ENCODE data around the gene CDYL.

The CDYL gene

GRCh38 chr6:4852938-4853337 is 76.7 kb downstream of the CDYL start:
- Histone ChIP-seq H3K27me3 (ENCODE audit: low read depth, low read length) (no peaks in the 10 kb centered on the region), H3K9ac (ENCODE audit: low read length) (no peak overlapping the region), H3K27ac (ENCODE audit: low read length) (no peak overlapping the region), H3K79me2 (ENCODE audit: low read length) (peaks cover 82% of the 10 kb centered on the region), H3K4me1 (ENCODE audit: low read length) (peaks cover 18% of the 10 kb centered on the region), H4K20me1 (ENCODE audit: insufficient read depth, low read length) (peaks cover 52% of the 10 kb centered on the region), H3K4me2 (ENCODE audit: low read length) (no peak overlapping the region), H3K9me3 (ENCODE audit: insufficient read depth, low read length) (no peaks in the 10 kb centered on the region), H2AFZ (ENCODE audit: low read depth, low read length) (no peak overlapping the region), H3K36me3 (replicated peaks; ENCODE audit: low read depth, low read length) (no peaks in the 10 kb centered on the region), H3K4me3 (ENCODE audit: low read length) (no peak overlapping the region)
- no peak for TF ChIP-seq CTCF (IDR thresholded peaks at IDR 0.05; ENCODE audit: low read depth, low read length)
- no peak for TF ChIP-seq EZH2phosphoT487 (IDR thresholded peaks at IDR 0.05; ENCODE audit: low read depth)

GRCh38 chr6:4853349-4853748 is 77.1 kb downstream of the CDYL start:
- Histone ChIP-seq H3K79me2 (ENCODE audit: low read length) (peaks cover 81% of the 10 kb centered on the region), H3K9ac (ENCODE audit: low read length) (no peak overlapping the region), H3K4me1 (ENCODE audit: low read length) (peaks cover 18% of the 10 kb centered on the region), H3K27ac (ENCODE audit: low read length) (no peak overlapping the region), H3K4me3 (ENCODE audit: low read length) (no peak overlapping the region), H3K9me3 (ENCODE audit: insufficient read depth, low read length) (no peaks in the 10 kb centered on the region), H3K27me3 (ENCODE audit: low read depth, low read length) (no peaks in the 10 kb centered on the region), H3K4me2 (ENCODE audit: low read length) (no peak overlapping the region), H4K20me1 (ENCODE audit: insufficient read depth, low read length) (peaks cover 52% of the 10 kb centered on the region), H2AFZ (ENCODE audit: low read depth, low read length) (no peak overlapping the region), H3K36me3 (replicated peaks; ENCODE audit: low read depth, low read length) (no peaks in the 10 kb centered on the region)
- TF ChIP-seq EZH2phosphoT487 (IDR thresholded peaks at IDR 0.05; ENCODE audit: low read depth) (no peak), CTCF (IDR thresholded peaks at IDR 0.05; ENCODE audit: low read depth, low read length) (no peak)

GRCh38 chr6:4853782-4854511 is 77.7 kb downstream of the CDYL start:
- H3K4me2 ChIP-seq (ENCODE audit: low read length): no peak overlapping the region
- peaks cover 82% of the 10 kb centered on the region for H3K79me2 ChIP-seq (ENCODE audit: low read length)
- peaks cover 20% of the 10 kb centered on the region for H3K4me1 ChIP-seq (ENCODE audit: low read length)
- H3K36me3 ChIP-seq (replicated peaks; ENCODE audit: low read depth, low read length): no peaks in the 10 kb centered on the region
- H3K27me3 ChIP-seq (ENCODE audit: low read depth, low read length): no peaks in the 10 kb centered on the region
- H3K9me3 ChIP-seq (ENCODE audit: insufficient read depth, low read length): no peaks in the 10 kb centered on the region
- H3K27ac ChIP-seq (ENCODE audit: low read length): no peak overlapping the region
- no peak overlapping the region for H3K4me3 ChIP-seq (ENCODE audit: low read length)
- no peak overlapping the region for H2AFZ ChIP-seq (ENCODE audit: low read depth, low read length)
- peaks cover 52% of the 10 kb centered on the region for H4K20me1 ChIP-seq (ENCODE audit: insufficient read depth, low read length)
- TF ChIP-seq CTCF (IDR thresholded peaks at IDR 0.05; ENCODE audit: low read depth, low read length) (no peak), EZH2phosphoT487 (IDR thresholded peaks at IDR 0.05; ENCODE audit: low read depth) (no peak)
- no peak overlapping the region for H3K9ac ChIP-seq (ENCODE audit: low read length)

GRCh38 chr6:4856785-4857184 is 80.6 kb downstream of the CDYL start:
- Histone ChIP-seq H2AFZ (ENCODE audit: low read depth, low read length) (no peak overlapping the region), H3K36me3 (replicated peaks; ENCODE audit: low read depth, low read length) (no peaks in the 10 kb centered on the region), H3K27me3 (ENCODE audit: low read depth, low read length) (no peaks in the 10 kb centered on the region), H3K9ac (ENCODE audit: low read length) (no peak overlapping the region), H3K27ac (ENCODE audit: low read length) (no peak overlapping the region), H3K4me2 (ENCODE audit: low read length) (no peak overlapping the region), H4K20me1 (ENCODE audit: insufficient read depth, low read length) (peaks cover 37% of the 10 kb centered on the region; the same call in 1 of the 2 replicates), H3K4me3 (ENCODE audit: low read length) (no peak overlapping the region), H3K79me2 (ENCODE audit: low read length) (peaks cover 76% of the 10 kb centered on the region), H3K9me3 (ENCODE audit: insufficient read depth, low read length) (no peaks in the 10 kb centered on the region), H3K4me1 (ENCODE audit: low read length) (peaks cover 20% of the 10 kb centered on the region)
- TF ChIP-seq CTCF (IDR thresholded peaks at IDR 0.05; ENCODE audit: low read depth, low read length) (0 out of 2 replicates have a peak, but pooled peaks have one; percentile 17), EZH2phosphoT487 (IDR thresholded peaks at IDR 0.05; ENCODE audit: low read depth) (no peak)

Data from OCI-LY3 (cell line).